NCI-H1105 (cell line): Measurements from ENCODE around the gene ELFN2.

Experiments
- DNase-seq: peaks from one replicate; lab custom pipeline; 2025; lab: John Stamatoyannopoulos, UW

ELFN2 gene

DNA sequence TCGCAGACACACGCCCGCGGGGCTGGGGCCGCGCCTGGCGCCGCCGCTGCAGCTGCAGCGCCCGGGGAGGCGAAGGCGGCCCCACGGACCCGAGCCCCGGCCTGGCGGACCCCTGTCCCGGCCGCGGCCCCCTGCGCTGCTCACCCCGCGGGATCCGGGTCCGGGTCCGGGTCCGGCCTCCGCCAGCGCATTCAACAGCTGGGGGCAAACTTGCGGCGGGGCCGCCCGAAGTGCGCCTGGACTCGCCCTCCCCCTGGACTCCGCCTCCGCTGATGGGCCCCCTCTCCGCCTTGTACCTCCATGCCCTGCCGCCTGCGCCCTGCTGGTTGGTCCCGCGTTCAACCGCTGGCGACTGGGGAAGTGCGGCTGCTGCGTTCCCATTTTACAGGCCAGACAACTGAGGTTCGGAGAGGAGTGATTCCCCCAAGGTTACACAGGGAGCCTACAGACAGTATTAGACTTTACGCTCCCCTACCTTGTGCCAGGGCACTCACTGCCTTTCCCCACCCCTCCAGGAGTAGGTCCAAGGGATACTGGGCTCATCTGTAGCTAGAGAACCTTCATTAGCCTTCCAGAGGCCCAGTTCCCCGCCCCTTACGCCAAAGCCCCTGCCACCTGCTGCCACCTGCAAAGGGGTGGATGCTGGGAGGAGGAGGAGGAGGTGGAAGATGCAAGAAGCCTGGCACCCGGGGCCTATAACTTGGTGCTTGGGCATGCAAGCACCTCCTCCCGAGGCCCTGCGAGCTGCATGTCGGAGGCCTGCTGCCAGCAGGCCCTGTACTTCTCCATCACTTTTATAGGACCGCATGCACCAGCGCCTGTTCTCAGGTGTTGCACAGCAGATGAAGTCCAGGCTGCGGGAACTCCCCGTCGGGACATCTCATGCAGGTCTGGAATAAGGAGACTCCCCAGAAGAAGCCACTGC, 694 bp upstream of the ELFN2 start:
- no peak for DNase-seq

DNA sequence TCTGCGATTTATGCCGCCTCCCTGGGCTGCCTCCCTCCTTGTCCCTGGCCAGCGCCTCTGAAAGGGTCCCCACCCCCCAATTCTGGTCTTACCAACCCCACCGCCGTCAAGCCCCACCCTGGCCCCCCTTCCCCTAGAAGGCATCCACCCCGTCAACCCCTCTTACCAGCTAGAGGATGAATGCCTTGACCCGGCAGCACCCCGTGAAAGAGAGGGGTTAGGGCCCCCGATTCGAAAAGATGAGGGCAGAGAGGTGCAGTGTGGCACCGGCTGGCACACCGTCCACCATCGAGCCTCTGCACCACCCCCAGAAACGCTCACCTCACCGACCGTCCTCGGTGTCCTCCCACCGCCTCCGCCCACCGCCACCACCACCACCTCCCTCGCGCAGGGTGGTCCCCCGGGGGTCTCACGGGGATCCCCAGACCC, 559 bp downstream of the ELFN2 start:
- DNase-seq, result no peak

DNA sequence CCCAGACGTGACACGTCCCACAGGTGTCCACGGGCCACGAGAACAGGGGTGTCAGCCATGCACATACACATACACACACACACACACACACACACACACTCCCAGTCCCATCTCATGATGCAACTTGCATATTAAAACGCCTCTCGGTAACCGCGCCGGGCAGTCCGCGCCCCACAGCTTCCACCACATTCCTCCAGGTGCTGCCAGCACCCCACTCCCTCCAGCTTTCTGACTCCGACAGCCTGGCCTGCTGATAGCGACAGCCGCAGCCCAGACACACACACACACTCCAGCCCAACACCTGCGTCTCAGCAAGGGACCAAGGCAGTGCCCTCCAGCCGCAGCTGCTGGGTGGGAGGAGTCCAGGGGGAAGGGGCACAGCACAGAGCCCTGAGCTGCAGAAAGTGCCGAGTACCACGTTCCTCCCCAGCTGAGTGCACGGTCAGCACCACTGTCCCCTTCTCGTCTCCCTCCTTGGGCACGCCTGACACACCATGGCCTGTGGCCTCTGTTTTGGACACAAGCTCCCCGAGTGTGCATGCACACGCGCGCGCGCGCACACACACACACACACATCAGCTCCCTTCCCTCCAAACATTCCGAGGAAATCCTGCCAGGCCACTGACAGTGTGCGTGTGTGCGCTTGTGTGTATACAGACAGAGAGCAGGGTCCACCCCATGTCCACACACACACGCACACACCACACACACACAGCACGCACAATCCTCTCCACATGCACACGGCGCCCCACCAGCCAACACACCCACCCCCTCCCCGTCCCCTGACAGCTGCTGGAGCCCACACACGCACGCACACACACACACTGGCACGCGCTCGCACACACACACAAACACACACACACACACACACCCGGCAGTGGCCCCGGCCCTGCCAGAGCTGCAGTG, 1.2 kb downstream of the ELFN2 start:
- DNase-seq, result peak; percentile 46

DNA sequence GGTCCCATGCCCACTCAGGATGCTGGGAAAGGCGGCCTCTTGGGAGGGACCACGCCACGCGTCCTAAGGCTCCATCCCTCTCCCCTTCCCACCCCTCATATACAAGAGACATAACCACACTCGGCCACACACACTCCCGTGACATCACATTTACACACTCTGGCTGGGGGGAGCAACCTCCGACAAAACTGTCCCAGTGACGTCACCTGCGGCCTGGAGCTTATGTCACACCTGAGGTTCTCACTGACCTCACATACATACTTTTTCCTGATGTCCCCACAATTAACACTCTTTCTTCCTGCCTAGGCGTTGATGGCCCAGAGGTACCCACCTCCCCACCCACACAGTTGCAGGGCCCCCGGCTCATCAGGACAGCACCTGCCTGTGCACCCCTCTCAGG, 1.9 kb downstream of the ELFN2 start:
- no peak for DNase-seq

DNA sequence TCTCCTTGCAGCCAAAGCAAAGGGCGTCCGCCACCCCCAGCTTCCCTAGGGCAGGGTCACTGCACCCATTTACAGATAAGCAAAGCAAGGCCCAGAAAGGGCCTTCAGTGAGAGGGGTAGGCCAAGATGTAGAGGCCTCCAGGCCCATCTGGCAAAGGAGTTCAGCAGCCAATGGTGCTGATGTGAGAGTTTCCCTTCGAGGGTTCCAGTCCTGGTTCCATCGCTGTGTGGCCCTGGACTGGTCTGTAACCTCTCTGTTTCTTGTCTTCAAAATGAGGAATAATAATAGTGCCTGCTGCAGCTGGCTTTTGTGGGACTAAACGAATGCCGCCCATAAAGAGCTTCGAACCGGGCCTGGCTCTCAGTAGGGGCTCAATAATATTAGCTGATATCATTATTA, 4.0 kb downstream of the ELFN2 start:
- DNase-seq, result no peak

DNA sequence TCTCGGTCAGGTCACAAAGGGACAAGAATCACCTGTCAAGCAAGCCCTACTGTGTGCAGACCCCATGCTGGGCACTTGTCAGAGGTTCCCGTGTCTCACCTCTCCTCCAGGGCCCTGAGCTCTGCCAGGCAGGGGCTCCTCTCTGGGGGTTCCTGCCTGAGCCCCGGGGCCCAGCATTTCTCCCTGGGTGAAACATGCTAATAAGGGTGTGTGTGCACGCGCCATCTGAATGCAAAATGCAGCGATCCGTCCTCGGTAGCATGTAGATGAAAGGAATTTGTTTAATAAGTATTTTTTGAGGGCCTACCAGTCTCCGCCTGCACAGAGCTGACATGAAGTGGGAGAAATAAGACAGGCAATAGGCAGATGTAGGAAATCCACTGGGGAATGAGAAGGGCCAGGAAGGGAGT, 5.8 kb downstream of the ELFN2 start:
- no peak for DNase-seq

DNA sequence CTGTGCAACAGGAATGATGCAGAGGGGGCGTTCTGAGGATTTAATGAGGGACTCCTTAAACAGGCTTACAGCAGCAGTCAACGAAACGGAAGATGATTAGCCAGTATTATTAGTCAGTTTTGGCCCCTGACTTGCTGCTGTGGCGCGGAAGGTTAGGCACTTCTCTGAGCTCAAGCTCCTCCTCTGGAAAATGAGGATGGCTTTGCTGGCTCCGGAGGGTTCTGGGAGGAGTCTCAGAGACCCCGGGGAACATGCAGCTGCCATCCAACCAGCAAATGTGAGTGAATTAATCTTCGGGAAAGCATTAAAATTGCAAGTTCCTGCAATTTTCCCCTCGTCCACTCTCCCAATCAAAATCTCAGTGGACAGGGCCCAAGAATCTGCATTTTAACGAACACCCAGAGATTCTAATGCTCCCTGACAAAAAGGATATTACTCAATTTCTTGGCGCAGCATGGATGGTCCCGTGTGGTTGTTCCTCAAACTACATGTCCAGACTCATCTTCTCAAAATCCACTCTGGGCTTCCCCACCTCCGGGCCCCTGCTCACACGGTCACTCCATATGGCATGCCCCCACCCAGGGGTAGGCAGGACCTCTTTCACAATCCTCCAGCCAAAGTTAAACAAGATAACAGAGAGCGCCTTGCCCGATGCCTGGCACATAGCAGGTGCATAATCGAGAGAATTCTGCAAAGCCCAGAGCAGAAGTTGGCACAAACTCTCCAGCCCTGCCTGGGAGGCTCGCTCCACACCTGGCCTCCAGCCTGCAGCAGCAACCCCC, 6.4 kb downstream of the ELFN2 start:
- no peak for DNase-seq

DNA sequence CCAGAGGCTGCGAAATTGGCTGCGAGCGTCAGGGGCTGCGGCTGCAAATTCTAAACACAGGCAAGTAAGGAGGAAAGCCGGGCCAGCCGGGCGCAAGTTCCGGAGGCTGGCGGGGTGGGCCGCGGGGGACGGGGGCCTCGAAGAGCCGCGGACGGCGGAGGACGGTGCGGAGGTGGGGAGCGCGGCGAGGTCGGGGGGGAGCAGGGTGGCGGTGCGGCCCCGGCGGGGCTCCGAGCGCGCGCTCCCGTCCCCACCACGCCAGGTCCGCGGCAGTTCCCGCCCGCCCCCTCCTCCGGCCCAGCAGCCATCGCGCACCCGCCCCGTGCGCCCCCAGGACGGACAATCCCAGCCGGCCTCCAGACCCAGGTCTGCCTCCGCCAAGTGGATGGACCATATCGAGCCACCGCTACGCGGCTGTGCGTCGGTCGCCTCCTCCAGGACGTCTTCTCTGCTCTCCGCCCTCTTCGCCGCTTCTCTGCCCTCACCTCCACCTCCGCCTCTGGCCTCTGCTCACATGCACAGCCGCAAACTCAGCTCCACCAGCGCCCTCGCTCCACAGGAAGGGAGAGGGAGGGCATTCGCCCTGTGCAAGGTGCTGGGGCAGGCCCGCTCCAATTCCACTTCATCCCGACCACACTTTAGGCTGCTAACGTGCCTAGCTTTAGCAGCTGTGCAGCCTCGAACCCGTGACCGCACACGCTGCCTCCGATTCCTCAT, 7.2 kb downstream of the ELFN2 start:
- DNase-seq, result no peak

DNA sequence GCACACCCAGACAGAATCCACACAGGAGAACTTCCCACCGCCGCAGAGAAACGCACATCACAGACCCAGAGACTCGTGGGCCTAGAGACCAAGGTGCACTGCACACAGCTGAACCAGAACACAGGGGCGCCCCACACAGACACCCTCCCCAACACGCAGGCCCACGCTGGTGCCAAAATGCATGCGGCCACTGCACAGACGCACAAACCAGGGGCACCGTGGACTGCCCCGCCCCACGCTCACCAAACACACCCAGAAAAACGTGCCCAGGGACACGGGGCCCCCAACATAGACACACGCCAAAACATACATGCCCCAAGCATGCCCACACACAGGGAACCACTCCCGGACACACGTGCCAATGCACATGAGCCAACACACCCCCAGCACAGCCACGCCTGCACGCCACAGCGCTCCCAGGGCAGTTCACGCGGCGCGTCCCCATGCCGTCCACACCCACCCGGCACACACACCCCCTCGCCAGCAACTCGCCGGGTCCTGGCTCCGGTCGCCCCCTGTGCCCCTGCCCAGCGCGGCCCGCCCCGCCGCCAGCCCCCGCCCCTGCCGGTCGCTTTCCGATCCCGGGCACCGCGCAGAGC, 7.8 kb downstream of the ELFN2 start:
- no peak for DNase-seq

DNA sequence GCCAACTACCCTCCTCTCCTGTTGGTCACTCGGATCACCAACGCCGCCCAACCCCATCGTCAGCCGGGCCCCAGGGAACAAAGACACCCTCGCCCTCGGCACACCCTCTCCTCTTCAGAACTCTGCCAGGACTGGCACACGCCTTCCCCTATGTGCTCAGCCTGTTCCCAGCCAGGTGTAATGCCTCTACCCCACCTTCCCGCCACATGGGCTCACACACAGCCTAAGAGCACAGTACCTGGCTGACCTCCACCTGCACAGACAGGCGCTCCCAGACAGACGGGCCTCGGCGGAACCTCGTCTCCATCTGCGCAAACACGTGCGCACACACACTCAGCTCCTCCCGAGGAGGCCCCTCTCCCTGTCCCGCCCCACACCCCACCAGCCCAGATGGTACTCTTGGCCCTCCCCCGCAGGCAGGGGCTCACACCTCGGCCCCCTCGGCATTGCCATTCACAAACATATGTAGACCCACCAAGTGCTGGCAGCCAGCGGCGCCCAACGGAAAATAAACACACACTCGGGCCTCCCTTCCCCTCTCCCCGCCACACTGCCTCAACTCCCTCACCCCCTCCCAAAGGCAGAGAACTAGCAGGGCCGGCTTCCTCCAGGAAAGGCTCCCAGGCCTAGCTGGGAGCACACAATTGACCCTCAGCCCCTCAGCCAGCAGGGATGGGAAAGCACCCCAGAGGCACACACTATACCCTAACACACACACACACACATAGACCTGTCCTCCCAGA, 8.5 kb downstream of the ELFN2 start:
- no peak for DNase-seq

DNA sequence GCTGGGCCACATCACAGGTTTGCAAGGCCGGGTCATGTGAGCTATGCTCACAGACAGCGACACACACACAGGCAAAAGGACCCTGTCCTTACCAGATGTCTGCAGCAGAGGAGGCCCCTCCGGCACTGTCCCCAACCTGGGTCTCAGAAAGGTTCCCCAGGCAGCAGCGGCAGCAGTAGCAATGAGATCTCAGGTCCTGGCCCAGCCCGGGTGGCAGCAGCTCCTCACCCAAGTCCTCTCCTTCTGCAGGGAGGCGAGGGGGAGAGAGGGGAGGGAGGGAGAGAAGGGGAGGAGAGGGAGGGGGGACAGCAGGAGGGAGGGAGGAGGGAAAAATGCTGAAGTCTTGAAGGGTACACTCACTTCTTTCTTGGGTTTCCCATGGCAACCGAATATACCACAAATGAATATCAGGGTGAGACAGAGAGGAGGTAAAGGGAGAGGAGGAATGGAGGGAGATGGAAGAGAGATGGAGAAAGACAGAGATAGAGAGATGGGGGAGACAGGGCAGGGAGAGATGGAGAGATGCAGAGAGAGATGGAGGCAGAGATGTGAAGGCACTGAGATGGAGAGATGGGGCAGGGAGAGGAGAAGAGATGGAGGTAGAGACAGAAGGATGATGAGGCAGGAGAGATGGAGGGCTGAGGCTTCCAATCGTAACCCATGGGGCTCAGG, 9.5 kb downstream of the ELFN2 start:
- no peak for DNase-seq

DNA sequence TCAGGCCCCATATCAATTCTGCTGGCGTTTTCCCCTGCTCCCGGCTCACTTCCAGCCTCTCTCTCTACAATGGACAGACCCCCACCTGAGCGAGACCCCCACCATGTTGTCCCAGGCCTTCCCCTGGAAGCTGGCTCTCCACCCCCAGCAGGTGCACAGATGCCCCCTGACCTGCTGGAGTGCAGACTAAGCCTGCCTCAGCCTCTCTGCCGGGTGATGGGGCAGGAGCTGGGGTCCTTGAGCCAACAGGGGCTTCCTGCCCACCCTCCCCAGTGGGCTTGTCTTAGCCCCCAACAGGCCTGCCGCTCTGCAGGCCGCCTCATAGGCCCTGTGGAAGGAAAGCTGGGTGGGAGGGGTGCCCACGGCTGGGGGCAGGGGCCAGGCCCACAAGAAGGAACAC, 10.0 kb downstream of the ELFN2 start:
- no peak for DNase-seq

DNA sequence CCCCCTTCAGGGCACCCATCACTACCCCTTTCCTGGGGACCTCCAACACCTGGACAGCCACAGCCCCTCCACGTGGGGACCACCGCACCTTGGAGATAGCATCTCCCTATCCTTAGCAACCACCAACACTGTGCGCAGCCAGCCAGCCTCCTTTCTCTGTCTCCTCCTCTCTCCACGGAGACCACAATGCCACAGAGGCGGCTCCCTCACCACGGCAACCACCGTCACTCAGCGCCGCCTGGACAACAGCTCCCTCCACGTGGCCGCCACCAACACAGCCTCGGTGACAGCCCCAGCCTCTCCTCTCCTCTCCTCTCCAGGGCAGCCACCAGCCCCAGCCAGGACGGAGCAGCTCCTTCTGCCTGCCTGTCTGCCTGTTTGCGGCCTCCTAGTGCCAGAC, 10.5 kb downstream of the ELFN2 start:
- no peak for DNase-seq

DNA sequence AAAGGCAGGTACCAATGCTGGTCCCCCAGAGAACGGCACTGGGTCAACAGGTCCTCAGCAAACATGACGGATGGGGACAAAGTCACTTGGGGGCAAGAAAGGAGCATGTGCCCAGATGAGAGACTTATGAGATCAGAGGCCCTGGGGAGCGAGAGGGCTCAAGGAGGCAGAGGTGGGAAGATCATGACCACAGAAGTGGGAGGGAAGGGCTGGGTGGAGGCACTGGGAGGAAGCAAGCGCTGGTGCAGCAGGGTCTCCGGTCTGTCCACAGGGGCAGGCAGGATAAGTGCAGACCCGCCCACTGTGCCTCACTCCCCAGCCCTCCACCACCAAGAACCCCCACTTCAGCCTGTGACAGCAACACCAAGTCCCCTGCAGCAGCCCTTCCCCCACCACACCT, 10.9 kb downstream of the ELFN2 start:
- DNase-seq, result no peak

DNA sequence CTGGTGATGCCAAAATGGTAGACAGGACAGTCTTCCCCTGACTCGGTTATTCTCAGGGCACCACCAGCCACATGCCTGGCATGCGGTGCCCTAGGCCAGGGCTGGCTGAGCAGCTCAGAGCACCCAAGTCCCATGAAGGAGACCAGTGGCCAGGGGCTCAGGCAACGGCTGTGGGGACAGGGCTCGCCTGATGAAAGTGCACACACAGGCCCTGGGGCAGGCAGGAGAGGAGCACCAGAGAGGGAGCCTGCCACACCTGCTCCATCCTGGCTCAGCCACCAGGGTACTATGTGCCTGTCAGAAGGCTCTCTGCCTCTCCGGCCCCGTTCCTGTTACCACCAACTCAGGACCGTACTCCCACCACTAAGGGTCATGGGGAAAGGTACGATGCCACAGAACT, 12.1 kb downstream of the ELFN2 start:
- DNase-seq, result no peak

DNA sequence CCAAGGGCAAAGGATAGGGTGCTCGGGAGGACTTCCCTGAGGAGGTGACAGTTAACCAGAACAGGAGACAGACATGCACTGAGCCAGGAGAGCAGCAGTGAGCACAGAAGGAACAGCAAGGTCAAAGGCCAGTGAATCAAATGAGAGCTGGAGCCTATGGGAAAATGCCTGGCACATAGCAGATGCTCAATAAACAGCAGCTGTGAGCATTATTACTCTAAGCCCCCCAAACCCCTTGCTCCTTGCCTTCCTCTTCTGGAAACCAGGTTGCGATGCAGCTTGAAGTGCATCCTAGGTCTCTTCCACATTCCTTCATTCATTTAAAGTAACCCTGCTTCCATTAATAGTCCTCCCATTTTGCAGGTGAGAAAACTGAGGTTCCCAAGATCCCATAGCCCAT, 13.0 kb downstream of the ELFN2 start:
- DNase-seq, result no peak

DNA sequence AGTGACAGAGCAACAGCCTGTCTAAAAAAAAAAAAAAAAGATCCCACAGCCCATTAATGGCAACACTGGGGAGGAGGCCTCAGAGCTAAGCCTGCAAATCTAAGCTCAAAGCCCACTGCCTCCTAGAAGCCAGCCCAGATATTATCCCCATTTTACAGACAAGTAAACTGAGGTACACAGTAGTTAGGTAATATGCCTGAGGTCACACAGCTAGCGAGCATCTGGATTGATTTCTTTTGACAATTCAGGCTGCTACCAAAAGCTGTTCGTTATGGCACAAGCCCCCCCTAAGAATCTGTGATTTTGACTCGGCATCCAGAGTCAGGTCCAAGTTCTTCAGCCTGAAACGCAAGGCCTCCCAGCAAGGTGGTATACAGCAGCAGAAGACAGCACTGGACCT, 13.7 kb downstream of the ELFN2 start:
- DNase-seq, result no peak

DNA sequence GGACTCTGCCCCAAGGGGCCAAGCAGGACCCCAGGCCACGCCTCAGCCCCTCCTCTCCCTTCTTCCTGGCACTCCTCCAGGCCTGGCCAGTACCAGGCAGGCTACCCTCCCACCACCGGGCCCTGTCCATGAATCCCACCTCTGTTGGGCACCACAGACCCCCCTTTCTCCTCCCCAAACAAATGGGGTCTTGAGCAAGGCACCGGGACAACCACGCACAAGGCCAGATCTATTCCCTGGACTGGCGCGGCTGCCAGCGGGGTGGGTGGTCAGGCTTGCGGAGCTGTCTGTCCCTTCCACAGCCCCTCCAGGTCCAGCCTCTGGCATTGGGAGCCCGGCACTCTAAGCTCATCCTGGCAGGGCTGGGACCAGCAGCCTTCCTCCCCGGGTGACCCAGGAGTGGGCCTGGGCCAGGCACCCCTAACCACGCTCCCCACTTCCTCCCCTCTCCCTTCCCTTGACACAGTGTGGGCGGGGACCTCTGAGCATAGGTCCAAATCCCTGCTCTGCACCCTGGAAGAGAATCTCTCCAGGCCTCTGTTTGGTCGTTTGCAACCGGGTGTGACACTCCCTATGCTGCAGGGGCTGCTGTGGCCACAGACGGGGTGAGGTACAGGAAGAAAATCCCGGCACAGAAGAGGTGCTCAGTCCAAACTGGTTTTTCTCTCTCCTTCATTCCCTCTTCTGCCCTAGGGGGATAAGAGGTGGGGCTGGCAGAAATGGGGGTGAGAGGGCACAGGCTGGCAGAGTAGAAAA, 14.6 kb downstream of the ELFN2 start:
- DNase-seq, result no peak

DNA sequence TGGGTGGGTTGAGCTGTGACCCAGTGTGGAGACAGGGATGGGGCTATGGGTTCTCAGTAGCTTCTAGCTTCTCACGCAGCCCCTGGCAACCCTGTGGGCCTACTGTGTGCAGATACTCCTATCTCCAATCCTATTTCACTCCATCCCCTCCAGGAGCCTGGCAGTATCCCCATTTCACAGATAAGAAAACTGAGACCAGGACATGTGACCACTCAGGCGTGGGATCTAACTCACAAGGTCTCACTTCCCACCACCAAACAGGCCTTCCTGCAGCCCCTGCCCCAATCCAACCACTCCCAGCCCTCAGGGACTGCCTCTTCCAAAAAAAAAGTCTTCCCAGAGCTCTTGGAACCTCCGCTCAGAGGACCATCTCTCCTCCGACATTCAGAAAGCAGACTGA, 15.6 kb downstream of the ELFN2 start:
- no peak for DNase-seq
